Glutamatergic neuron (in vitro differentiated cells): ENCODE data around the gene TPD52L2. TPM values are rescaled to one million over a fixed set of nuclear protein-coding genes. Genes with fewer than 3 reads are reported as not detected.

Source experiments
- DNase-seq: peaks from one replicate; pipeline ENCODE4 v3.0.0; 2022
- H3K27ac Mint-ChIP-seq: one replicate; pipeline ENCODE4 v1.8.0; 2020; ENCODE audit warnings: mild to moderate bottlenecking, mixed read lengths, inconsistent platforms; ENCODE audit not compliant: unreplicated experiment
- H3K27me3 Mint-ChIP-seq: one replicate; pipeline ENCODE4 v1.8.0; 2020; ENCODE audit warnings: mild to moderate bottlenecking, moderate library complexity, mixed read lengths, inconsistent platforms; ENCODE audit not compliant: unreplicated experiment
- H3K36me3 Mint-ChIP-seq: one replicate; pipeline ENCODE4 v1.8.0; 2020; ENCODE audit warnings: mild to moderate bottlenecking, mixed read lengths, inconsistent platforms; ENCODE audit not compliant: unreplicated experiment
- H3K4me1 Mint-ChIP-seq: one replicate; pipeline ENCODE4 v1.8.0; 2020; ENCODE audit warnings: mild to moderate bottlenecking, low read depth, mixed read lengths, inconsistent platforms; ENCODE audit not compliant: unreplicated experiment
- H3K4me3 Mint-ChIP-seq: one replicate; pipeline ENCODE4 v1.8.0; 2020; ENCODE audit warnings: mild to moderate bottlenecking, mixed read lengths, inconsistent platforms; ENCODE audit not compliant: unreplicated experiment
- H3K9me3 Mint-ChIP-seq: one replicate; pipeline ENCODE4 v1.8.0; 2020; ENCODE audit warnings: mild to moderate bottlenecking, moderate library complexity, mixed read lengths, inconsistent platforms; ENCODE audit not compliant: unreplicated experiment
- CTCF ChIP-seq: fragments of 200-600 bp; sonication (generic); IDR thresholded peaks from one replicate; pipeline ENCODE4 v1.5.0; 2021; ENCODE audit not compliant: partially characterized antibody, unreplicated experiment
- total RNA-seq: library from RNA; stranded (reverse); fragmentation: NEBNext Ultra II Directional; extraction: Animal tissue kit (Norgen Biotek cat#: 25700); gene quantifications from one replicate; pipeline ENCODE4 v1.2.1, GENCODE V29; 2021; ENCODE audit not compliant: unreplicated experiment

Gene TPD52L2
- total RNA-seq, 1 donor from 2014 or later, result 109 TPM

GRCh38 chr20:63822276-63822696 lies 42.8 kb upstream of the TPD52L2 start:
- Mint-ChIP-seq H3K27ac (peak overlapping the region; percentile 48), H3K36me3 (no peaks in the 10 kb centered on the region), H3K4me3 (peak overlapping the region; percentile 61), H3K9me3 (peaks cover 6% of the 10 kb centered on the region), H3K4me1 (peaks cover 36% of the 10 kb centered on the region), H3K27me3 (peaks cover 3% of the 10 kb centered on the region)
- no peak for DNase-seq
- TF ChIP-seq CTCF, result no peak

GRCh38 chr20:63823691-63824311 lies 41.3 kb upstream of the TPD52L2 start:
- peaks cover 44% of the 10 kb centered on the region for H3K4me1 Mint-ChIP-seq
- H3K36me3 Mint-ChIP-seq, result no peaks in the 10 kb centered on the region
- TF ChIP-seq CTCF, result no peak
- H3K27me3 Mint-ChIP-seq, result peaks cover 3% of the 10 kb centered on the region
- H3K4me3 Mint-ChIP-seq, result no peak overlapping the region
- H3K9me3 Mint-ChIP-seq, result peaks cover 9% of the 10 kb centered on the region
- no peak for DNase-seq
- peak overlapping the region; percentile 62 for H3K27ac Mint-ChIP-seq

GRCh38 chr20:63825331-63826118 lies 39.5 kb upstream of the TPD52L2 start:
- Mint-ChIP-seq H3K27ac (no peak overlapping the region), H3K9me3 (peaks cover 16% of the 10 kb centered on the region), H3K4me3 (peak overlapping the region; percentile 77), H3K36me3 (no peaks in the 10 kb centered on the region), H3K27me3 (peaks cover 13% of the 10 kb centered on the region), H3K4me1 (peaks cover 38% of the 10 kb centered on the region)
- no peak for TF ChIP-seq CTCF
- no peak for DNase-seq

- Mint-ChIP-seq H3K4me3 (peak overlapping the region; percentile 71), H3K36me3 (no peaks in the 10 kb centered on the region), H3K4me1 (peaks cover 37% of the 10 kb centered on the region), H3K27ac (peak overlapping the region; percentile 33), H3K9me3 (peaks cover 16% of the 10 kb centered on the region), H3K27me3 (peaks cover 13% of the 10 kb centered on the region)
- DNase-seq, result no peak
- TF ChIP-seq CTCF, result no peak
Measured at GRCh38 chr20:63826753-63827152, 38.3 kb upstream of the TPD52L2 start.

- Mint-ChIP-seq H3K27ac (peak overlapping the region; percentile 38), H3K9me3 (peaks cover 18% of the 10 kb centered on the region), H3K4me3 (peak overlapping the region; percentile 98), H3K4me1 (peaks cover 30% of the 10 kb centered on the region), H3K27me3 (peaks cover 13% of the 10 kb centered on the region), H3K36me3 (no peaks in the 10 kb centered on the region)
- no peak for TF ChIP-seq CTCF
- DNase-seq, result no peak
Measured at GRCh38 chr20:63828124-63828523, 36.9 kb upstream of the TPD52L2 start.
